Central memory CD8-positive, alpha-beta T cell (primary cell): Measurements from ENCODE around the gene LRIG2.
"Not testable (repeated sequence)": the region's sequence is repeated elsewhere in the genome, so short reads cannot be mapped to it uniquely, and the experiment has no call there.

Experiments
- ATAC-seq: fragments of 150-1000 bp; cut with Tn5 transposase; replicated peaks from 2 replicates; pipeline ENCODE4 v1.10.0; 2022; ENCODE audit warnings: mild to moderate bottlenecking, moderate FRiP score, moderate number of reproducible peaks; ENCODE audit not compliant: poor library complexity, severe bottlenecking; ENCODE audit errors: extremely low read depth
- DNase-seq, 2 donors: peaks; one replicate each; pipeline ENCODE4 v3.0.0; 2021; ENCODE audit warnings: low spot score in 2 of 2
- H3K27ac Mint-ChIP-seq: one replicate; pipeline ENCODE4 v1.8.0; 2022; ENCODE audit warnings: low read depth, mild to moderate bottlenecking, moderate library complexity, mixed read lengths
- H3K27me3 Mint-ChIP-seq: one replicate; pipeline ENCODE4 v1.8.0; 2022; ENCODE audit warnings: mixed read lengths
- H3K36me3 Mint-ChIP-seq: one replicate; pipeline ENCODE4 v1.8.0; 2022; ENCODE audit warnings: mild to moderate bottlenecking, moderate library complexity, mixed read lengths; ENCODE audit not compliant: insufficient read depth
- H3K4me1 Mint-ChIP-seq: one replicate; pipeline ENCODE4 v1.8.0; 2022; ENCODE audit warnings: mixed read lengths
- H3K4me3 Mint-ChIP-seq: one replicate; pipeline ENCODE4 v1.8.0; 2022; ENCODE audit warnings: mild to moderate bottlenecking, moderate library complexity, mixed read lengths
- H3K9me3 Mint-ChIP-seq: one replicate; pipeline ENCODE4 v1.8.0; 2022; ENCODE audit warnings: mixed read lengths

LRIG2 gene

GRCh38 chr1:113073479-113073950 lies 517 bp downstream of the LRIG2 start:
- no peak for DNase-seq
- ATAC-seq, result peak; percentile 11
- peaks cover 21% of the 10 kb centered on the region for H3K36me3 Mint-ChIP-seq
- no peaks in the 10 kb centered on the region for H3K27me3 Mint-ChIP-seq
- peak overlapping the region; percentile 100 for H3K4me3 Mint-ChIP-seq
- H3K9me3 Mint-ChIP-seq, result no peaks in the 10 kb centered on the region
- H3K27ac Mint-ChIP-seq, result peak overlapping the region; percentile 96
- peaks cover 23% of the 10 kb centered on the region for H3K4me1 Mint-ChIP-seq

GRCh38 chr1:113074237-113074636 lies 1.2 kb downstream of the LRIG2 start:
- Mint-ChIP-seq H3K36me3 (peaks cover 26% of the 10 kb centered on the region), H3K4me3 (peak overlapping the region; percentile 100), H3K27me3 (no peaks in the 10 kb centered on the region), H3K4me1 (peaks cover 23% of the 10 kb centered on the region), H3K9me3 (no peaks in the 10 kb centered on the region), H3K27ac (peak overlapping the region; percentile 96)
- DNase-seq, result no peak
- no peak for ATAC-seq

GRCh38 chr1:113077978-113078377 lies 5.0 kb downstream of the LRIG2 start:
- not testable (repeated sequence) for H3K27me3 Mint-ChIP-seq, ATAC-seq, H3K27ac Mint-ChIP-seq, DNase-seq, H3K4me3 Mint-ChIP-seq, H3K9me3 Mint-ChIP-seq
- Mint-ChIP-seq H3K36me3 (peaks cover 30% of the 10 kb centered on the region), H3K4me1 (peaks cover 24% of the 10 kb centered on the region)

GRCh38 chr1:113086541-113086940 lies 13.5 kb downstream of the LRIG2 start:
- DNase-seq (no peak), ATAC-seq (no peak)
- no peaks in the 10 kb centered on the region for H3K27me3 Mint-ChIP-seq
- no peaks in the 10 kb centered on the region for H3K9me3 Mint-ChIP-seq
- H3K4me3 Mint-ChIP-seq, result no peak overlapping the region
- H3K36me3 Mint-ChIP-seq, result peaks cover 15% of the 10 kb centered on the region
- H3K4me1 Mint-ChIP-seq, result peaks cover 23% of the 10 kb centered on the region
- peak overlapping the region; percentile 49 for H3K27ac Mint-ChIP-seq

- peaks cover 23% of the 10 kb centered on the region for H3K4me1 Mint-ChIP-seq
- H3K9me3 Mint-ChIP-seq, result no peaks in the 10 kb centered on the region
- peaks cover 19% of the 10 kb centered on the region for H3K36me3 Mint-ChIP-seq
These were observed 16.0 kb downstream of the LRIG2 start for GRCh38 chr1:113088972-113089371.

GRCh38 chr1:113090051-113090450 lies 17.1 kb downstream of the LRIG2 start:
- H3K36me3 Mint-ChIP-seq, result peaks cover 27% of the 10 kb centered on the region
- no peak for ATAC-seq
- no peaks in the 10 kb centered on the region for H3K9me3 Mint-ChIP-seq
- H3K27ac Mint-ChIP-seq, result no peak overlapping the region
- peaks cover 23% of the 10 kb centered on the region for H3K4me1 Mint-ChIP-seq
- DNase-seq, result no peak
- no peaks in the 10 kb centered on the region for H3K27me3 Mint-ChIP-seq
- H3K4me3 Mint-ChIP-seq, result no peak overlapping the region

More at GRCh38 chr1:113088972-113089371, 16.0 kb downstream of the LRIG2 start:
- no peaks in the 10 kb centered on the region for H3K27me3 Mint-ChIP-seq
- DNase-seq (no peak), ATAC-seq (no peak)
- no peak overlapping the region for H3K27ac Mint-ChIP-seq
- no peak overlapping the region for H3K4me3 Mint-ChIP-seq

GRCh38 chr1:113091988-113092594 lies 19.1 kb downstream of the LRIG2 start:
- Mint-ChIP-seq H3K27me3 (no peaks in the 10 kb centered on the region), H3K36me3 (peaks cover 37% of the 10 kb centered on the region), H3K4me3 (no peak overlapping the region), H3K27ac (no peak overlapping the region), H3K4me1 (peaks cover 14% of the 10 kb centered on the region), H3K9me3 (no peaks in the 10 kb centered on the region)
- no peak for DNase-seq
- no peak for ATAC-seq

GRCh38 chr1:113094506-113094905 lies 21.5 kb downstream of the LRIG2 start:
- Mint-ChIP-seq H3K4me1 (peaks cover 7% of the 10 kb centered on the region), H3K9me3 (no peaks in the 10 kb centered on the region), H3K36me3 (peaks cover 47% of the 10 kb centered on the region), H3K27ac (no peak overlapping the region), H3K27me3 (no peaks in the 10 kb centered on the region), H3K4me3 (no peak overlapping the region)
- ATAC-seq, result no peak
- no peak for DNase-seq

GRCh38 chr1:113095790-113096455 lies 22.9 kb downstream of the LRIG2 start:
- Mint-ChIP-seq H3K27ac (no peak overlapping the region), H3K27me3 (no peaks in the 10 kb centered on the region), H3K4me3 (no peak overlapping the region), H3K9me3 (no peaks in the 10 kb centered on the region), H3K4me1 (peaks cover 6% of the 10 kb centered on the region), H3K36me3 (peaks cover 60% of the 10 kb centered on the region)
- no peak for ATAC-seq
- no peak for DNase-seq

GRCh38 chr1:113096493-113096892 lies 23.5 kb downstream of the LRIG2 start:
- H3K4me1 Mint-ChIP-seq, result peaks cover 6% of the 10 kb centered on the region
- peaks cover 65% of the 10 kb centered on the region for H3K36me3 Mint-ChIP-seq
- no peak for DNase-seq
- H3K4me3 Mint-ChIP-seq, result no peak overlapping the region
- ATAC-seq, result no peak
- H3K9me3 Mint-ChIP-seq, result no peaks in the 10 kb centered on the region
- no peaks in the 10 kb centered on the region for H3K27me3 Mint-ChIP-seq
- H3K27ac Mint-ChIP-seq, result no peak overlapping the region

- ATAC-seq (no peak), DNase-seq (no peak)
- Mint-ChIP-seq H3K9me3 (no peaks in the 10 kb centered on the region), H3K27ac (peak overlapping the region; percentile 68), H3K36me3 (peaks cover 70% of the 10 kb centered on the region), H3K4me1 (no peaks in the 10 kb centered on the region), H3K4me3 (no peak overlapping the region), H3K27me3 (no peaks in the 10 kb centered on the region)
These were observed 28.6 kb downstream of the LRIG2 start for GRCh38 chr1:113101588-113101987.

GRCh38 chr1:113103048-113103447 lies 30.1 kb downstream of the LRIG2 start:
- ATAC-seq (no peak), DNase-seq (no peak)
- Mint-ChIP-seq H3K27ac (peak overlapping the region; percentile 39), H3K36me3 (peaks cover 81% of the 10 kb centered on the region), H3K9me3 (no peaks in the 10 kb centered on the region), H3K27me3 (no peaks in the 10 kb centered on the region), H3K4me1 (no peaks in the 10 kb centered on the region), H3K4me3 (no peak overlapping the region)

- Mint-ChIP-seq H3K27ac (no peak overlapping the region), H3K36me3 (peaks cover 82% of the 10 kb centered on the region), H3K4me3 (no peak overlapping the region)
These were observed 31.0 kb downstream of the LRIG2 start for GRCh38 chr1:113103977-113104376.

More at GRCh38 chr1:113103977-113104376, 31.0 kb downstream of the LRIG2 start:
- H3K27me3 Mint-ChIP-seq, result no peaks in the 10 kb centered on the region
- ATAC-seq (no peak), DNase-seq (no peak)
- no peaks in the 10 kb centered on the region for H3K4me1 Mint-ChIP-seq
- no peaks in the 10 kb centered on the region for H3K9me3 Mint-ChIP-seq
